Adrenal gland (tissue), 5 donors: ENCODE data around the gene RBMXL2.

ENCODE experiments used
- POLR2A ChIP-seq, 2 donors: fragments of 450-650 bp; IDR thresholded peaks; one replicate each; pipeline ENCODE4 v1.6.1; 2017; ENCODE audit warnings: antibody characterized with exemption in 2 of 2, mild to moderate bottlenecking in 2 of 2, moderate library complexity in 1 of 2
- TF ChIP-seq, protein P1 (sequence below), 6 experiments: fragments of 450-650 bp in 4 of 6; fragments of 200-600 bp in 2 of 6; sonication (generic) in 1 of 6; IDR thresholded peaks; 1 replicate in 5 of 6; 2 replicates in 1 of 6; pipeline versions ENCODE4 v1.5.1 to v1.8.0; 2016 to 2021; ENCODE audit warnings: antibody characterized with exemption in 6 of 6, mild to moderate bottlenecking in 2 of 6, moderate library complexity in 1 of 6
- donor health status: DM: no; HTN: no; CAD: no.

GRCh38 chr11:7098235-7098832 is 9.5 kb downstream of the RBMXL2 start:
- TF ChIP-seq, protein P1, sequence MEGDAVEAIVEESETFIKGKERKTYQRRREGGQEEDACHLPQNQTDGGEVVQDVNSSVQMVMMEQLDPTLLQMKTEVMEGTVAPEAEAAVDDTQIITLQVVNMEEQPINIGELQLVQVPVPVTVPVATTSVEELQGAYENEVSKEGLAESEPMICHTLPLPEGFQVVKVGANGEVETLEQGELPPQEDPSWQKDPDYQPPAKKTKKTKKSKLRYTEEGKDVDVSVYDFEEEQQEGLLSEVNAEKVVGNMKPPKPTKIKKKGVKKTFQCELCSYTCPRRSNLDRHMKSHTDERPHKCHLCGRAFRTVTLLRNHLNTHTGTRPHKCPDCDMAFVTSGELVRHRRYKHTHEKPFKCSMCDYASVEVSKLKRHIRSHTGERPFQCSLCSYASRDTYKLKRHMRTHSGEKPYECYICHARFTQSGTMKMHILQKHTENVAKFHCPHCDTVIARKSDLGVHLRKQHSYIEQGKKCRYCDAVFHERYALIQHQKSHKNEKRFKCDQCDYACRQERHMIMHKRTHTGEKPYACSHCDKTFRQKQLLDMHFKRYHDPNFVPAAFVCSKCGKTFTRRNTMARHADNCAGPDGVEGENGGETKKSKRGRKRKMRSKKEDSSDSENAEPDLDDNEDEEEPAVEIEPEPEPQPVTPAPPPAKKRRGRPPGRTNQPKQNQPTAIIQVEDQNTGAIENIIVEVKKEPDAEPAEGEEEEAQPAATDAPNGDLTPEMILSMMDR (IDR thresholded peaks at IDR 0.05): peak; percentile 41 to 78 (median 74)
- TF ChIP-seq POLR2A (IDR thresholded peaks at IDR 0.05): no peak
